HCT116 (cell line): ENCODE data around the gene MORN1. TPM values are rescaled to one million over a fixed set of nuclear protein-coding genes. Genes with fewer than 3 reads are reported as not detected.

Experiments used
- ATAC-seq: fragments of 200-7000 bp; cut with Tn5 transposase; 2 replicates; pipeline ENCODE4 v1.9.1; 2020; ENCODE audit warnings: mild to moderate bottlenecking, moderate library complexity
- BruUV-seq: library from RNA; stranded (reverse); fragments of 400-500 nt; replicated peaks from 2 replicates; lab custom pipeline; 2021; lab: Mats Ljungman, UMichigan
- CTCF ChIA-PET: fragments of 300-600 bp; sonication (Branson Sonifier 250); formaldehyde crosslinking; loops from one replicate; lab custom pipeline; 2021; ENCODE audit warnings: antibody characterized with exemption; lab: Charles Lee
- POLR2A ChIA-PET: fragments of 300-600, 350-600 bp; sonication (Branson Sonifier 250); formaldehyde crosslinking; loops from one replicate; lab custom pipeline; 2021; ENCODE audit warnings: antibody characterized with exemption; lab: Charles Lee
- RAD21 ChIA-PET, 2 experiments: fragments of 300-600 bp; sonication (Branson Sonifier 250); formaldehyde crosslinking; loops; one replicate each; lab custom pipeline; 2023; ENCODE audit warnings: low total read pairs in 2 of 2; ENCODE audit not compliant: uncharacterized antibody in 2 of 2, unreplicated experiment in 2 of 2, low non-redundant PET in 1 of 2; lab: Charles Lee
- DNase-seq: peaks from one replicate; pipeline ENCODE4 v3.0.0-alpha.2; 2010; ENCODE audit warnings: low read depth, low spot score
- H2AFZ ChIP-seq: fragments of 200-600 bp; shearing (Covaris generic), sonication (generic); 2 replicates; pipeline ENCODE4 v1.6.1; 2017; ENCODE audit warnings: low read depth, mixed run types, mixed read lengths, antibody characterized with exemption, low read length; ENCODE audit not compliant: poor library complexity, severe bottlenecking
- H3K27ac ChIP-seq: 2 replicates; pipeline ENCODE4 v1.5.1; 2012; ENCODE audit warnings: low read depth, low read length
- H3K27me3 ChIP-seq: fragments of 200-600 bp; sonication (generic); 2 replicates; pipeline ENCODE4 v1.6.1; 2016; ENCODE audit warnings: mixed run types, low read length, mixed read lengths; ENCODE audit not compliant: insufficient read depth
- H3K36me3 ChIP-seq, 2 experiments: fragments of 200-500 bp in 1 of 2; fragments of 200-600 bp in 1 of 2; sonication (Bioruptor generic) in 1 of 2; sonication (generic) in 1 of 2; 2 replicates each; pipeline versions ENCODE4 v1.5.1 to v1.6.1; 2014 to 2016; ENCODE audit warnings: low read length in 2 of 2, inconsistent platforms in 1 of 2, mixed read lengths in 1 of 2, mixed run types in 1 of 2; ENCODE audit not compliant: insufficient read depth in 2 of 2, control insufficient read depth in 1 of 2
- H3K4me1 ChIP-seq, 2 experiments: fragments of 200-600 bp in 1 of 2; sonication (generic) in 1 of 2; 2 replicates each; pipeline versions ENCODE4 v1.5.1 to v1.6.1; 2012 to 2017; ENCODE audit warnings: low read length in 2 of 2, inconsistent platforms in 1 of 2, mild to moderate bottlenecking in 1 of 2, mixed read lengths in 1 of 2, mixed run types in 1 of 2, moderate library complexity in 1 of 2; ENCODE audit not compliant: insufficient read depth in 2 of 2, control insufficient read depth in 1 of 2
- H3K4me2 ChIP-seq: fragments of 200-600 bp; sonication (generic); 2 replicates; pipeline ENCODE4 v1.6.1; 2017; ENCODE audit warnings: mixed run types, low read length, mixed read lengths
- H3K4me3 ChIP-seq, 2 experiments: fragments of 200-600 bp in 1 of 2; sonication (generic) in 1 of 2; replicated peaks in 1 of 2; 2 replicates each; pipeline ENCODE4 v1.5.1; 2011 to 2016; ENCODE audit warnings: low read length in 2 of 2, control low read depth in 1 of 2, low read depth in 1 of 2, mild to moderate bottlenecking in 1 of 2, mixed read lengths in 1 of 2, mixed run types in 1 of 2
- H3K79me2 ChIP-seq: fragments of 200-600 bp; sonication (generic); 2 replicates; pipeline ENCODE4 v1.6.1; 2017; ENCODE audit warnings: mild to moderate bottlenecking, mixed run types, low read length, moderate library complexity, mixed read lengths; ENCODE audit not compliant: insufficient read depth
- H3K9ac ChIP-seq: fragments of 200-600 bp; sonication (generic); 2 replicates; pipeline ENCODE4 v1.6.1; 2016; ENCODE audit warnings: low read length, mixed read lengths
- H3K9me2 ChIP-seq: fragments of 200-600 bp; sonication (generic), shearing (Covaris generic); 2 replicates; pipeline ENCODE4 v1.6.1; 2017; ENCODE audit warnings: mixed run types, mild to moderate bottlenecking, moderate library complexity; ENCODE audit not compliant: insufficient read depth
- H3K9me3 ChIP-seq, 2 experiments: fragments of 200-500 bp in 1 of 2; fragments of 200-600 bp in 1 of 2; sonication (Bioruptor generic) in 1 of 2; sonication (generic) in 1 of 2; 2 replicates each; pipeline ENCODE4 v1.6.1; 2014 to 2017; ENCODE audit warnings: low read length in 2 of 2, mixed read lengths in 2 of 2, inconsistent platforms in 1 of 2, low read depth in 1 of 2, mild to moderate bottlenecking in 1 of 2, mixed run types in 1 of 2, moderate library complexity in 1 of 2; ENCODE audit not compliant: control insufficient read depth in 1 of 2, insufficient read depth in 1 of 2
- H4K20me1 ChIP-seq: fragments of 200-600 bp; sonication (generic), shearing (Covaris generic); 2 replicates; pipeline ENCODE4 v1.6.1; 2017; ENCODE audit warnings: mixed run types, mild to moderate bottlenecking, moderate library complexity; ENCODE audit not compliant: insufficient read depth
- CEBPB ChIP-seq: IDR thresholded peaks from 2 replicates; pipeline ENCODE4 v1.6.1; 2012; ENCODE audit warnings: low read depth
- EGR1 ChIP-seq: IDR thresholded peaks from 2 replicates; pipeline ENCODE4 v1.6.1; 2012; ENCODE audit warnings: low read depth
- ELF1 ChIP-seq: IDR thresholded peaks from 2 replicates; pipeline ENCODE4 v1.6.1; 2012; ENCODE audit warnings: low read depth, borderline replicate concordance
- EZH2phosphoT487 ChIP-seq: fragments of 200-600 bp; IDR thresholded peaks from 2 replicates; pipeline ENCODE4 v1.6.1; 2018; ENCODE audit warnings: antibody characterized with exemption, borderline replicate concordance
- JUND ChIP-seq: IDR thresholded peaks from 2 replicates; pipeline ENCODE4 v1.6.1; 2012
- POLR2AphosphoS5 ChIP-seq: IDR thresholded peaks from 2 replicates; pipeline ENCODE4 v1.6.1; 2011; ENCODE audit warnings: mild to moderate bottlenecking, low read depth, low read length, moderate library complexity
- SP1 ChIP-seq: IDR thresholded peaks from 2 replicates; pipeline ENCODE4 v1.6.1; 2012; ENCODE audit warnings: low read depth
- SRF ChIP-seq: IDR thresholded peaks from 2 replicates; pipeline ENCODE4 v1.6.1; 2012; ENCODE audit warnings: low read depth
- YY1 ChIP-seq: IDR thresholded peaks from 2 replicates; pipeline ENCODE4 v1.6.1; 2011; ENCODE audit warnings: low read length, low read depth, moderate library complexity, mild to moderate bottlenecking; ENCODE audit not compliant: insufficient replicate concordance; ENCODE audit errors: extremely low read depth
- intact Hi-C: fragments of 100-400 bp; cut with micrococcal nuclease; formaldehyde crosslinking; loops from 2 replicates; pipeline ENCODE4 v1.10.0; 2022
- total RNA-seq: library from RNA; stranded (reverse); gene quantifications from one replicate; pipeline ENCODE4 v1.2.1, GENCODE V29; 2021; ENCODE audit not compliant: unreplicated experiment
- TF ChIP-seq, protein P1 (sequence below): IDR thresholded peaks from 2 replicates; pipeline ENCODE4 v1.6.1; 2012; ENCODE audit warnings: low read depth
- TF ChIP-seq, protein P2 (sequence below): IDR thresholded peaks from 2 replicates; pipeline ENCODE4 v1.6.1; 2012

Gene MORN1
- total RNA-seq, 1 experiment from 2014 or later: 21.4 TPM

- Histone ChIP-seq H3K36me3 (no peaks in the 10 kb centered on the region), H3K4me2 (no peak overlapping the region), H3K27ac (no peak overlapping the region), H3K79me2 (no peaks in the 10 kb centered on the region), H3K9me2 (no peaks in the 10 kb centered on the region), H3K4me3 (no peak overlapping the region), H3K9me3 (no peaks in the 10 kb centered on the region), H3K27me3 (no peaks in the 10 kb centered on the region), H2AFZ (no peak overlapping the region), H3K4me1 (no peaks in the 10 kb centered on the region), H4K20me1 (no peaks in the 10 kb centered on the region), H3K9ac (no peak overlapping the region)
- no TSS peak for BruUV-seq
- TF ChIP-seq JUND (no peak), POLR2AphosphoS5 (no peak), YY1 (no peak), SRF (no peak), EZH2phosphoT487 (no peak), CEBPB (no peak), SP1 (no peak), ELF1 (no peak), EGR1 (no peak)
- TF ChIP-seq, protein P1, sequence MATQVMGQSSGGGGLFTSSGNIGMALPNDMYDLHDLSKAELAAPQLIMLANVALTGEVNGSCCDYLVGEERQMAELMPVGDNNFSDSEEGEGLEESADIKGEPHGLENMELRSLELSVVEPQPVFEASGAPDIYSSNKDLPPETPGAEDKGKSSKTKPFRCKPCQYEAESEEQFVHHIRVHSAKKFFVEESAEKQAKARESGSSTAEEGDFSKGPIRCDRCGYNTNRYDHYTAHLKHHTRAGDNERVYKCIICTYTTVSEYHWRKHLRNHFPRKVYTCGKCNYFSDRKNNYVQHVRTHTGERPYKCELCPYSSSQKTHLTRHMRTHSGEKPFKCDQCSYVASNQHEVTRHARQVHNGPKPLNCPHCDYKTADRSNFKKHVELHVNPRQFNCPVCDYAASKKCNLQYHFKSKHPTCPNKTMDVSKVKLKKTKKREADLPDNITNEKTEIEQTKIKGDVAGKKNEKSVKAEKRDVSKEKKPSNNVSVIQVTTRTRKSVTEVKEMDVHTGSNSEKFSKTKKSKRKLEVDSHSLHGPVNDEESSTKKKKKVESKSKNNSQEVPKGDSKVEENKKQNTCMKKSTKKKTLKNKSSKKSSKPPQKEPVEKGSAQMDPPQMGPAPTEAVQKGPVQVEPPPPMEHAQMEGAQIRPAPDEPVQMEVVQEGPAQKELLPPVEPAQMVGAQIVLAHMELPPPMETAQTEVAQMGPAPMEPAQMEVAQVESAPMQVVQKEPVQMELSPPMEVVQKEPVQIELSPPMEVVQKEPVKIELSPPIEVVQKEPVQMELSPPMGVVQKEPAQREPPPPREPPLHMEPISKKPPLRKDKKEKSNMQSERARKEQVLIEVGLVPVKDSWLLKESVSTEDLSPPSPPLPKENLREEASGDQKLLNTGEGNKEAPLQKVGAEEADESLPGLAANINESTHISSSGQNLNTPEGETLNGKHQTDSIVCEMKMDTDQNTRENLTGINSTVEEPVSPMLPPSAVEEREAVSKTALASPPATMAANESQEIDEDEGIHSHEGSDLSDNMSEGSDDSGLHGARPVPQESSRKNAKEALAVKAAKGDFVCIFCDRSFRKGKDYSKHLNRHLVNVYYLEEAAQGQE: no peak
- TF ChIP-seq, protein P2, sequence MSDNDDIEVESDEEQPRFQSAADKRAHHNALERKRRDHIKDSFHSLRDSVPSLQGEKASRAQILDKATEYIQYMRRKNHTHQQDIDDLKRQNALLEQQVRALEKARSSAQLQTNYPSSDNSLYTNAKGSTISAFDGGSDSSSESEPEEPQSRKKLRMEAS: no peak
- intact Hi-C loops: no loop called here
- ChIA-PET POLR2A (no interaction called here), CTCF (no interaction called here), RAD21 (no interaction called here)
- ATAC-seq (no peak), DNase-seq (no peak)
Observed at GRCh38 chr1:2348346-2349325, 42.7 kb downstream of the MORN1 start.
